K562 (cell line): ENCODE measurements around the gene DENND10.

ENCODE experiments used
- CHD2 ChIP-seq: IDR thresholded peaks from 2 replicates; pipeline ENCODE4 v1.6.1; 2011; ENCODE audit warnings: low read depth, low read length
- ELF1 ChIP-seq: fragments of 200-800 bp; sonication (Bioruptor generic); IDR thresholded peaks from 2 replicates; pipeline ENCODE4 v1.6.1; 2016; ENCODE audit warnings: missing genetic modification characterization, missing compliant biosample characterization
- EZH2 ChIP-seq: IDR thresholded peaks from 2 replicates; pipeline ENCODE4 v1.6.1; 2012; ENCODE audit warnings: low read depth, mild to moderate bottlenecking, inconsistent platforms, low read length, borderline replicate concordance
- NBN ChIP-seq: fragments of 450-650 bp; IDR thresholded peaks from 2 replicates; pipeline ENCODE4 v1.6.1; 2016; ENCODE audit warnings: low read depth, mild to moderate bottlenecking
- NFYB ChIP-seq: IDR thresholded peaks from 2 replicates; pipeline ENCODE4 v1.6.1; 2011; ENCODE audit warnings: mild to moderate bottlenecking, moderate library complexity; ENCODE audit not compliant: insufficient read length; ENCODE audit errors: extremely low read depth
- PML ChIP-seq: IDR thresholded peaks from 2 replicates; pipeline ENCODE4 v1.6.1; 2012; ENCODE audit warnings: low read length, inconsistent platforms
- PTBP1 ChIP-seq: fragments of 200-400 bp; formaldehyde crosslinking; IDR thresholded peaks from 2 replicates; pipeline ENCODE4 v1.6.1; 2017; ENCODE audit warnings: low read depth, low read length
- TRIM24 ChIP-seq, 2 experiments: fragments of 450-650 bp; IDR thresholded peaks; 2 replicates each; pipeline ENCODE4 v1.6.1; 2016
- TF ChIP-seq, protein P1 (sequence below): sonication (generic); formaldehyde crosslinking; IDR thresholded peaks from 2 replicates; pipeline ENCODE4 v1.4.0; 2020; ENCODE audit warnings: mild to moderate bottlenecking, missing genetic modification reagents
- TF ChIP-seq, protein P2 (sequence below), 3 experiments: IDR thresholded peaks in 2 of 3; conservative IDR thresholded peaks in 1 of 3; 2 replicates each; pipeline ENCODE4 v1.5.1; 2011 to 2012; ENCODE audit warnings: low read length in 3 of 3, mild to moderate bottlenecking in 3 of 3, control low read depth in 2 of 3, improper control_type of control experiment in 1 of 3, inconsistent platforms in 1 of 3, low read depth in 1 of 3, mixed read lengths in 1 of 3, moderate library complexity in 1 of 3; ENCODE audit not compliant: insufficient read depth in 2 of 3
- TF ChIP-seq, protein P3 (sequence below): fragments of 450-650 bp; IDR thresholded peaks from 2 replicates; pipeline ENCODE4 v1.6.1; 2017; ENCODE audit warnings: antibody characterized with exemption, mild to moderate bottlenecking
- TF ChIP-seq, protein P4 (sequence below): sonication (generic); formaldehyde crosslinking; IDR thresholded peaks from 2 replicates; pipeline ENCODE4 v1.8.1; 2023; ENCODE audit warnings: mild to moderate bottlenecking, missing genetic modification reagents

DNA sequence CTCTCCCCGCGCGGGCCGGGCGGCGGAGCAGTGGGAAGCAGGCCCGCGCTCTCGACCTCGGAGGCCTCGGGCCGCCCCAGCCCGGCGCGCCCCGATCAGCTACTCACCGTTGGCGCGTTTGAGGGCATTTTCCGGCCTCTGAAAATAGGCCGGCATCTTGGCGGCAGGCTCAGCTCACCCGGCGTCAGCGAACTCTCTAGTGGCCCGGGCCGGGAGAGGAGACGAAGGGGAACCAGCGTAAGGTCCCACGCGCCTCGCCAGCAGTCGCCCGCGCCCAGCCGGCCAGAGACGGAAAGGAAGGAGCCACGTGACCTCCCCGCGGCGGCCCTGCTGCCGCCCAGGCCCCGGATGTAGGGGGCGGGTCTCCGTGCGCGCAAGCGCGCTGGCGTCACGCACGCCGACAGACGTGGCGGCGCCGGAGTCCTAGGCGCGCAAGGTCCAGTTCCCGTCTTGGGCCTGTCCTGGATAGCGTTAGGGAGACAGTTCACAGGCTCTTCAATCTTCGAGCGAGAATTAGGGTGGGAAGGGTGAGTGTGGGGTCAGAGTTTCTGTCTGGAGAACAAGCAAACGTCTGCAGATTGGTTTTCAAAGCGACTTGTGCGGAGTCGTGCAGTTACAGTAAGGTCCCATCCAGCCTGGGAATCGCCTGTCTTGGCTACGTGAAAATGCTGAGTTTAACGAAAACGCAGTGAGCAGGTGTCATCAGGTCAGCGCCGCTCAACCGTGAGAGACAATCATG, 23.2 kb upstream of the DENND10 start, which contains the start of gene EIF3A:
- no peak for TF ChIP-seq NBN
- TF ChIP-seq, protein P1, sequence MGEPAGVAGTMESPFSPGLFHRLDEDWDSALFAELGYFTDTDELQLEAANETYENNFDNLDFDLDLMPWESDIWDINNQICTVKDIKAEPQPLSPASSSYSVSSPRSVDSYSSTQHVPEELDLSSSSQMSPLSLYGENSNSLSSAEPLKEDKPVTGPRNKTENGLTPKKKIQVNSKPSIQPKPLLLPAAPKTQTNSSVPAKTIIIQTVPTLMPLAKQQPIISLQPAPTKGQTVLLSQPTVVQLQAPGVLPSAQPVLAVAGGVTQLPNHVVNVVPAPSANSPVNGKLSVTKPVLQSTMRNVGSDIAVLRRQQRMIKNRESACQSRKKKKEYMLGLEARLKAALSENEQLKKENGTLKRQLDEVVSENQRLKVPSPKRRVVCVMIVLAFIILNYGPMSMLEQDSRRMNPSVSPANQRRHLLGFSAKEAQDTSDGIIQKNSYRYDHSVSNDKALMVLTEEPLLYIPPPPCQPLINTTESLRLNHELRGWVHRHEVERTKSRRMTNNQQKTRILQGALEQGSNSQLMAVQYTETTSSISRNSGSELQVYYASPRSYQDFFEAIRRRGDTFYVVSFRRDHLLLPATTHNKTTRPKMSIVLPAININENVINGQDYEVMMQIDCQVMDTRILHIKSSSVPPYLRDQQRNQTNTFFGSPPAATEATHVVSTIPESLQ (CRISPR knock-in tag), result no peak; the same call in 1 of the 2 replicates
- no peak for TF ChIP-seq CHD2
- TF ChIP-seq, protein P2, sequence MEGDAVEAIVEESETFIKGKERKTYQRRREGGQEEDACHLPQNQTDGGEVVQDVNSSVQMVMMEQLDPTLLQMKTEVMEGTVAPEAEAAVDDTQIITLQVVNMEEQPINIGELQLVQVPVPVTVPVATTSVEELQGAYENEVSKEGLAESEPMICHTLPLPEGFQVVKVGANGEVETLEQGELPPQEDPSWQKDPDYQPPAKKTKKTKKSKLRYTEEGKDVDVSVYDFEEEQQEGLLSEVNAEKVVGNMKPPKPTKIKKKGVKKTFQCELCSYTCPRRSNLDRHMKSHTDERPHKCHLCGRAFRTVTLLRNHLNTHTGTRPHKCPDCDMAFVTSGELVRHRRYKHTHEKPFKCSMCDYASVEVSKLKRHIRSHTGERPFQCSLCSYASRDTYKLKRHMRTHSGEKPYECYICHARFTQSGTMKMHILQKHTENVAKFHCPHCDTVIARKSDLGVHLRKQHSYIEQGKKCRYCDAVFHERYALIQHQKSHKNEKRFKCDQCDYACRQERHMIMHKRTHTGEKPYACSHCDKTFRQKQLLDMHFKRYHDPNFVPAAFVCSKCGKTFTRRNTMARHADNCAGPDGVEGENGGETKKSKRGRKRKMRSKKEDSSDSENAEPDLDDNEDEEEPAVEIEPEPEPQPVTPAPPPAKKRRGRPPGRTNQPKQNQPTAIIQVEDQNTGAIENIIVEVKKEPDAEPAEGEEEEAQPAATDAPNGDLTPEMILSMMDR (IDR thresholded peaks at IDR 0.05 in 2 of 3, conservative IDR thresholded peaks at IDR 0.05 in 1 of 3; ENCODE audit: insufficient read depth in 2 of 3, low read depth in 1 of 3, low read length in 3 of 3), result no peak
- no peak for TF ChIP-seq EZH2
- no peak for TF ChIP-seq PTBP1
- TF ChIP-seq, protein P3, sequence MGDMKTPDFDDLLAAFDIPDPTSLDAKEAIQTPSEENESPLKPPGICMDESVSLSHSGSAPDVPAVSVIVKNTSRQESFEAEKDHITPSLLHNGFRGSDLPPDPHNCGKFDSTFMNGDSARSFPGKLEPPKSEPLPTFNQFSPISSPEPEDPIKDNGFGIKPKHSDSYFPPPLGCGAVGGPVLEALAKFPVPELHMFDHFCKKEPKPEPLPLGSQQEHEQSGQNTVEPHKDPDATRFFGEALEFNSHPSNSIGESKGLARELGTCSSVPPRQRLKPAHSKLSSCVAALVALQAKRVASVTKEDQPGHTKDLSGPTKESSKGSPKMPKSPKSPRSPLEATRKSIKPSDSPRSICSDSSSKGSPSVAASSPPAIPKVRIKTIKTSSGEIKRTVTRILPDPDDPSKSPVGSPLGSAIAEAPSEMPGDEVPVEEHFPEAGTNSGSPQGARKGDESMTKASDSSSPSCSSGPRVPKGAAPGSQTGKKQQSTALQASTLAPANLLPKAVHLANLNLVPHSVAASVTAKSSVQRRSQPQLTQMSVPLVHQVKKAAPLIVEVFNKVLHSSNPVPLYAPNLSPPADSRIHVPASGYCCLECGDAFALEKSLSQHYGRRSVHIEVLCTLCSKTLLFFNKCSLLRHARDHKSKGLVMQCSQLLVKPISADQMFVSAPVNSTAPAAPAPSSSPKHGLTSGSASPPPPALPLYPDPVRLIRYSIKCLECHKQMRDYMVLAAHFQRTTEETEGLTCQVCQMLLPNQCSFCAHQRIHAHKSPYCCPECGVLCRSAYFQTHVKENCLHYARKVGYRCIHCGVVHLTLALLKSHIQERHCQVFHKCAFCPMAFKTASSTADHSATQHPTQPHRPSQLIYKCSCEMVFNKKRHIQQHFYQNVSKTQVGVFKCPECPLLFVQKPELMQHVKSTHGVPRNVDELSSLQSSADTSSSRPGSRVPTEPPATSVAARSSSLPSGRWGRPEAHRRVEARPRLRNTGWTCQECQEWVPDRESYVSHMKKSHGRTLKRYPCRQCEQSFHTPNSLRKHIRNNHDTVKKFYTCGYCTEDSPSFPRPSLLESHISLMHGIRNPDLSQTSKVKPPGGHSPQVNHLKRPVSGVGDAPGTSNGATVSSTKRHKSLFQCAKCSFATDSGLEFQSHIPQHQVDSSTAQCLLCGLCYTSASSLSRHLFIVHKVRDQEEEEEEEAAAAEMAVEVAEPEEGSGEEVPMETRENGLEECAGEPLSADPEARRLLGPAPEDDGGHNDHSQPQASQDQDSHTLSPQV, result peak; percentile 52; the same call in 1 of the 2 replicates
- TF ChIP-seq, protein P4, sequence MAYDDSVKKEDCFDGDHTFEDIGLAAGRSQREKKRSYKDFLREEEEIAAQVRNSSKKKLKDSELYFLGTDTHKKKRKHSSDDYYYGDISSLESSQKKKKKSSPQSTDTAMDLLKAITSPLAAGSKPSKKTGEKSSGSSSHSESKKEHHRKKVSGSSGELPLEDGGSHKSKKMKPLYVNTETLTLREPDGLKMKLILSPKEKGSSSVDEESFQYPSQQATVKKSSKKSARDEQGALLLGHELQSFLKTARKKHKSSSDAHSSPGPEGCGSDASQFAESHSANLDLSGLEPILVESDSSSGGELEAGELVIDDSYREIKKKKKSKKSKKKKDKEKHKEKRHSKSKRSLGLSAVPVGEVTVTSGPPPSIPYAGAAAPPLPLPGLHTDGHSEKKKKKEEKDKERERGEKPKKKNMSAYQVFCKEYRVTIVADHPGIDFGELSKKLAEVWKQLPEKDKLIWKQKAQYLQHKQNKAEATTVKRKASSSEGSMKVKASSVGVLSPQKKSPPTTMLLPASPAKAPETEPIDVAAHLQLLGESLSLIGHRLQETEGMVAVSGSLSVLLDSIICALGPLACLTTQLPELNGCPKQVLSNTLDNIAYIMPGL (CRISPR knock-in tag), result no peak
- TF ChIP-seq TRIM24 (IDR thresholded peaks at IDR 0.05), result peak in 1 of 2 experiments; percentile 47; a peak in 2 of 4 replicates
- TF ChIP-seq ELF1 (tag), result no peak
- no peak for TF ChIP-seq NFYB
- peak; percentile 69; the same call in 1 of the 2 replicates for TF ChIP-seq PML
